GM23338 (cell line): ENCODE results near the gene DEDD2. TPM values are rescaled to one million over a fixed set of nuclear protein-coding genes. Genes with fewer than 3 reads are reported as not detected.

Experiments
- EZH2phosphoT487 ChIP-seq: fragments of 200-600 bp; sonication (generic); IDR thresholded peaks from one replicate; pipeline ENCODE4 v1.8.1; 2018; ENCODE audit warnings: antibody characterized with exemption; ENCODE audit not compliant: unreplicated experiment
- NANOG ChIP-seq: IDR thresholded peaks from 2 replicates; pipeline ENCODE4 v1.6.1; 2016; ENCODE audit warnings: antibody characterized with exemption, borderline replicate concordance
- POLR2AphosphoS5 ChIP-seq: IDR thresholded peaks from 2 replicates; pipeline ENCODE4 v1.6.1; 2016; ENCODE audit warnings: antibody characterized with exemption, low read depth
- polyA plus RNA-seq: library from polyadenylated mRNA; unstranded; fragments of >200 nt; fragmentation: Nextera tagmentation; extraction: Ambion mirVana; gene quantifications from 2 replicates; pipeline ENCODE4 v1.2.1, GENCODE V29; 2016
- total RNA-seq: library from RNA; depleted of rRNA; stranded (reverse); fragments of >200 nt; shearing (Covaris generic); gene quantifications from 2 replicates; pipeline ENCODE4 v1.2.3, GENCODE V29; 2014; rRNA removed
- TF ChIP-seq, protein P1 (sequence below): IDR thresholded peaks from 2 replicates; pipeline ENCODE4 v1.6.1; 2016; ENCODE audit warnings: antibody characterized with exemption

DEDD2 gene
- total and polyA plus RNA-seq, 2 experiments from 2014 or later: 23.4 to 63.0 TPM

DNA sequence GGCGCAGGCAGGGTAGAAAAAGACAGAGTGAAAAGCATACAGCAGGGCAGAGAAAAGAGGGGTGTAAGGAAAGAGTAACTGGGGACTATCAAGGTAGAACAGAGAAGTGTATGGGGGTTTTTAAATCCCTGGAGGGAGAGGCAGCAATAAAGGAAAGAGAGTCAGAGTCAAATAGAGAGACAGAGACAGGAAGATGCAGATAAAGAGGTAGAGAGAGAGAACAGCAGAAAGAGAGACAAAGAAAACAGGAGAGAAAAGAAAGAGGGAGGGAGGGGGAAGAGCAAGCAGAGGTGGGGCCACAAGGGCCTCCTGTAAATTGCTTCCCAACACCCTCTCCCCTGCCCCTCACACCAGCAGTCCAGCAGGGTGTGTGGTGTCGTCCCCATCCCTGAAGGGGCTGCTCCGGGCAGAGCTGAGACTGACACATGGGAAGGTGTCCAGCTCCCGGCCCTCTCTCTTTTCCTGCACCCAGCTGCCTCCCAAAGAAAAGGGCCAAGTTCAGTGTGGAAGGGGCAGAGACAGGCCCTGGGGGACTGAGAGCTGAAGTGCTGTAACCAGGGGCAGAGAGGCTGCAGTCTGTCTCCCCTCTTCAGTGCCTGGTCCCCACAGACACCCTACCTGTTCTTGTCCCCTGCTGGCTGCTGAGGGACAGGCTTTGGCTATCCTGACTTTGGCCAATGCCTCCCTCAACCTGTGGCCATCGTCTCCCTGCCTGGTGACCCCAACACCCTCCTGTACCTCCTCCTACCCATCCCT is 67.9 kb downstream of the DEDD2 start (continued):
- TF ChIP-seq NANOG (no peak), EZH2phosphoT487 (no peak), POLR2AphosphoS5 (no peak)
- TF ChIP-seq, protein P1, sequence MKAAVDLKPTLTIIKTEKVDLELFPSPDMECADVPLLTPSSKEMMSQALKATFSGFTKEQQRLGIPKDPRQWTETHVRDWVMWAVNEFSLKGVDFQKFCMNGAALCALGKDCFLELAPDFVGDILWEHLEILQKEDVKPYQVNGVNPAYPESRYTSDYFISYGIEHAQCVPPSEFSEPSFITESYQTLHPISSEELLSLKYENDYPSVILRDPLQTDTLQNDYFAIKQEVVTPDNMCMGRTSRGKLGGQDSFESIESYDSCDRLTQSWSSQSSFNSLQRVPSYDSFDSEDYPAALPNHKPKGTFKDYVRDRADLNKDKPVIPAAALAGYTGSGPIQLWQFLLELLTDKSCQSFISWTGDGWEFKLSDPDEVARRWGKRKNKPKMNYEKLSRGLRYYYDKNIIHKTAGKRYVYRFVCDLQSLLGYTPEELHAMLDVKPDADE: no peak

Other genes starting within 250 kb of the DEDD2 start
- gene ATP1A3, start 223.4 kb downstream of the DEDD2 start, total RNA-seq: 33.1 and 37.3 TPM in 2 replicates
- 11.0 and 11.5 TPM in 2 replicates for gene ATP1A3, start 223.4 kb downstream of the DEDD2 start, polyA plus RNA-seq
- 34.3 and 42.5 TPM in 2 replicates for gene GRIK5, start 147.5 kb downstream of the DEDD2 start, total RNA-seq
- gene GRIK5, start 147.5 kb downstream of the DEDD2 start, polyA plus RNA-seq: 5.1 and 6.2 TPM in 2 replicates
- 50.8 and 61.2 TPM in 2 replicates for gene ZNF574, start 141.5 kb downstream of the DEDD2 start, total RNA-seq
- 18.7 and 19.4 TPM in 2 replicates for gene ZNF574, start 141.5 kb downstream of the DEDD2 start, polyA plus RNA-seq
- 2.3 and 2.4 TPM in 2 replicates for gene POU2F2, start 85.2 kb downstream of the DEDD2 start, total RNA-seq
- gene POU2F2, start 85.2 kb downstream of the DEDD2 start, polyA plus RNA-seq: 4.6 and 5.1 TPM in 2 replicates
- gene ZNF526, start 2.6 kb upstream of the DEDD2 start, total RNA-seq: 12.7 and 13.3 TPM in 2 replicates
- 4.7 and 5.8 TPM in 2 replicates for gene ZNF526, start 2.6 kb upstream of the DEDD2 start, polyA plus RNA-seq
- 40.7 and 47.0 TPM in 2 replicates for gene GSK3A, start 24.9 kb upstream of the DEDD2 start, total RNA-seq
- 17.7 and 19.2 TPM in 2 replicates for gene GSK3A, start 24.9 kb upstream of the DEDD2 start, polyA plus RNA-seq
- 49.0 and 49.4 TPM in 2 replicates for gene ERF, start 37.5 kb upstream of the DEDD2 start, total RNA-seq
- 29.4 and 30.4 TPM in 2 replicates for gene ERF, start 37.5 kb upstream of the DEDD2 start, polyA plus RNA-seq
- gene CIC, start 51.6 kb upstream of the DEDD2 start, total RNA-seq: 31.8 and 42.0 TPM in 2 replicates
- 13.2 and 13.9 TPM in 2 replicates for gene CIC, start 51.6 kb upstream of the DEDD2 start, polyA plus RNA-seq
- gene PRR19, start 84.5 kb upstream of the DEDD2 start, total RNA-seq: 3.6 and 8.1 TPM in 2 replicates
- 4.1 and 5.6 TPM in 2 replicates for gene PRR19, start 84.5 kb upstream of the DEDD2 start, polyA plus RNA-seq
- 139 and 162 TPM in 2 replicates for gene PAFAH1B3, start 84.9 kb upstream of the DEDD2 start, total RNA-seq
- gene PAFAH1B3, start 84.9 kb upstream of the DEDD2 start, polyA plus RNA-seq: 195 and 197 TPM in 2 replicates
- gene TMEM145, start 95.6 kb upstream of the DEDD2 start, total RNA-seq: 1.3 and 5.4 TPM in 2 replicates
- 1.9 and 2.3 TPM in 2 replicates for gene TMEM145, start 95.6 kb upstream of the DEDD2 start, polyA plus RNA-seq
- 32.1 and 40.5 TPM in 2 replicates for gene MEGF8, start 108.0 kb upstream of the DEDD2 start, total RNA-seq
- 4.7 and 6.2 TPM in 2 replicates for gene MEGF8, start 108.0 kb upstream of the DEDD2 start, polyA plus RNA-seq
- 6.7 TPM in 1 of 2 replicates, not detected in the other for gene CNFN, start 172.6 kb upstream of the DEDD2 start, total RNA-seq
- gene CNFN, start 172.6 kb upstream of the DEDD2 start, polyA plus RNA-seq: 54.5 and 71.5 TPM in 2 replicates
- 10.9 and 16.2 TPM in 2 replicates for gene LIPE, start 209.7 kb upstream of the DEDD2 start, total RNA-seq
- gene LIPE, start 209.7 kb upstream of the DEDD2 start, polyA plus RNA-seq: 4.3 and 5.8 TPM in 2 replicates
- not detected in 2 replicates for gene CXCL17, start 225.3 kb upstream of the DEDD2 start, total RNA-seq
- 0.39 TPM in 1 of 2 replicates, not detected in the other for gene CXCL17, start 225.3 kb upstream of the DEDD2 start, polyA plus RNA-seq